Measurements from ENCODE around the gene FARSB.
A peak's percentile ranks its signal among the peaks of the same experiment; 100 is the strongest.

The FARSB gene

GRCh38 chr2:222548992-222549391 is 106.9 kb downstream of the FARSB start:
- no peak for ATAC-seq

- no peak for ATAC-seq
Measured at GRCh38 chr2:222547083-222547482, 108.8 kb downstream of the FARSB start.

GRCh38 chr2:222545823-222546795 is 109.8 kb downstream of the FARSB start:
- ATAC-seq, result no peak

GRCh38 chr2:222544661-222545060 is 111.2 kb downstream of the FARSB start:
- ATAC-seq, result no peak

GRCh38 chr2:222538535-222538934 is 117.4 kb downstream of the FARSB start:
- no peak for ATAC-seq

- ATAC-seq, result no peak
Measured at GRCh38 chr2:222535477-222535876, 120.4 kb downstream of the FARSB start.

GRCh38 chr2:222532315-222532714 is 123.6 kb downstream of the FARSB start:
- ATAC-seq, result no peak

- ATAC-seq, result no peak
Measured at GRCh38 chr2:222526480-222527277, 129.2 kb downstream of the FARSB start.

- ATAC-seq, result no peak
Measured at GRCh38 chr2:222525811-222526210, 130.1 kb downstream of the FARSB start.

- ATAC-seq, result no peak
Measured at GRCh38 chr2:222523783-222524544, 131.9 kb downstream of the FARSB start.

- no peak for ATAC-seq
Measured at GRCh38 chr2:222522082-222522481, 133.8 kb downstream of the FARSB start.

GRCh38 chr2:222521099-222521498 is 134.8 kb downstream of the FARSB start:
- ATAC-seq, result peak in 1 of 2 donors; percentile 36

Data from activated CD4-positive, CD25-positive, alpha-beta regulatory T cell treated with anti-CD3 and anti-CD28 coated beads, Interleukin-2, amount 50 U/mL, for 24 hours (primary cell).